CD14-positive monocyte (primary cell): ENCODE results near the gene TBCD. TPM values are rescaled to one million over a fixed set of nuclear protein-coding genes. Genes with fewer than 3 reads are reported as not detected.

Source experiments
- DNase-seq, 3 donors: peaks; one replicate each; pipeline ENCODE4 v3.0.0-alpha.2; 2011 to 2022
- H2AFZ ChIP-seq: 2 replicates; pipeline ENCODE4 v1.6.0; 2012; ENCODE audit warnings: mild to moderate bottlenecking, low read depth, low read length, inconsistent platforms; ENCODE audit not compliant: insufficient read depth, poor library complexity, severe bottlenecking
- H3K27ac ChIP-seq, 2 donors: 1 replicate in 1 of 2; 2 replicates in 1 of 2; pipeline ENCODE4 v1.5.1; 2012 to 2013; ENCODE audit warnings: low read length in 2 of 2, control low read depth in 1 of 2, inconsistent platforms in 1 of 2, low read depth in 1 of 2, mild to moderate bottlenecking in 1 of 2
- H3K27me3 ChIP-seq, 2 donors: one replicate each; pipeline versions ENCODE4 v1.6.0 to v1.6.1; 2011 to 2013; ENCODE audit warnings: low read length in 2 of 2; ENCODE audit not compliant: control insufficient read depth in 2 of 2, insufficient read depth in 2 of 2
- H3K36me3 ChIP-seq, 2 donors: replicated peaks in 1 of 2; 1 replicate in 1 of 2; 2 replicates in 1 of 2; pipeline versions ENCODE4 v1.5.1 to v1.6.1; 2012 to 2013; ENCODE audit warnings: low read length in 2 of 2, control low read depth in 1 of 2, inconsistent platforms in 1 of 2, mild to moderate bottlenecking in 1 of 2; ENCODE audit not compliant: insufficient read depth in 2 of 2, control insufficient read depth in 1 of 2
- H3K4me1 ChIP-seq, 2 donors: 1 replicate in 1 of 2; 2 replicates in 1 of 2; pipeline versions ENCODE4 v1.5.1 to v1.6.1; 2012 to 2013; ENCODE audit warnings: low read length in 2 of 2, control low read depth in 1 of 2, inconsistent platforms in 1 of 2, mild to moderate bottlenecking in 1 of 2, moderate library complexity in 1 of 2; ENCODE audit not compliant: insufficient read depth in 2 of 2, control insufficient read depth in 1 of 2
- H3K4me2 ChIP-seq: replicated peaks from 2 replicates; pipeline ENCODE3; 2012; ENCODE audit warnings: low read length, moderate library complexity, mild to moderate bottlenecking; ENCODE audit not compliant: poor library complexity, severe bottlenecking; ENCODE audit errors: extremely low read depth
- H3K4me3 ChIP-seq, 3 experiments: fragments of 200-600 bp in 1 of 3; sonication (generic) in 1 of 3; replicated peaks in 1 of 3; 1 replicate in 2 of 3; 2 replicates in 1 of 3; pipeline ENCODE4 v1.5.1; 2011 to 2013; ENCODE audit warnings: low read length in 3 of 3, mild to moderate bottlenecking in 3 of 3, control low read depth in 2 of 3, low read depth in 2 of 3, inconsistent platforms in 1 of 3, moderate library complexity in 1 of 3
- H3K79me2 ChIP-seq: 2 replicates; pipeline ENCODE4 v1.6.0; 2012; ENCODE audit warnings: mild to moderate bottlenecking, control low read depth, inconsistent platforms, low read length, moderate library complexity; ENCODE audit not compliant: insufficient read depth
- H3K9ac ChIP-seq: 2 replicates; pipeline ENCODE4 v1.6.0; 2017; ENCODE audit warnings: low read length, mild to moderate bottlenecking; ENCODE audit not compliant: insufficient read depth, poor library complexity, severe bottlenecking
- H3K9me3 ChIP-seq, 2 donors: replicated peaks in 1 of 2; 1 replicate in 1 of 2; 2 replicates in 1 of 2; pipeline versions ENCODE4 v1.5.1 to v1.6.1; 2012 to 2013; ENCODE audit warnings: low read length in 2 of 2, control low read depth in 1 of 2; ENCODE audit not compliant: control insufficient read depth in 1 of 2, insufficient read depth in 1 of 2
- H4K20me1 ChIP-seq: 2 replicates; pipeline ENCODE4 v1.6.0; 2012; ENCODE audit warnings: mild to moderate bottlenecking, low read length, control low read depth, moderate library complexity; ENCODE audit not compliant: insufficient read depth
- H3K27ac Mint-ChIP-seq, 7 donors: one replicate each; pipeline ENCODE4 v1.8.0; 2020; ENCODE audit warnings: mild to moderate bottlenecking in 7 of 7, mixed read lengths in 7 of 7, moderate library complexity in 6 of 7, inconsistent platforms in 2 of 7
- H3K27me3 Mint-ChIP-seq, 3 donors: one replicate each; pipeline ENCODE4 v1.8.0; 2021 to 2022; ENCODE audit warnings: low read depth in 3 of 3, mild to moderate bottlenecking in 3 of 3, mixed read lengths in 3 of 3, moderate library complexity in 3 of 3, inconsistent platforms in 1 of 3
- H3K36me3 Mint-ChIP-seq, 2 donors: one replicate each; pipeline ENCODE4 v1.8.0; 2020; ENCODE audit warnings: mixed read lengths in 2 of 2, inconsistent platforms in 1 of 2, mild to moderate bottlenecking in 1 of 2
- H3K4me1 Mint-ChIP-seq: one replicate; pipeline ENCODE4 v1.8.0; 2020; ENCODE audit warnings: mild to moderate bottlenecking, mixed read lengths
- H3K4me3 Mint-ChIP-seq, 2 donors: one replicate each; pipeline ENCODE4 v1.8.0; 2020; ENCODE audit warnings: mild to moderate bottlenecking in 2 of 2, mixed read lengths in 2 of 2, moderate library complexity in 1 of 2
- H3K9me3 Mint-ChIP-seq, 7 donors: one replicate each; pipeline ENCODE4 v1.8.0; 2020 to 2022; ENCODE audit warnings: mixed read lengths in 7 of 7, mild to moderate bottlenecking in 6 of 7, moderate library complexity in 6 of 7, inconsistent platforms in 2 of 7
- CTCF ChIP-seq: fragments of 200-600 bp; IDR thresholded peaks from one replicate; pipeline ENCODE4 v1.8.0; 2022; ENCODE audit warnings: antibody characterized with exemption, mild to moderate bottlenecking
- WGBS: methylation state at CpG from one replicate; pipeline ENCODE4 v1.1.5; 2013; ENCODE audit warnings: missing lambda C conversion rate; ENCODE audit not compliant: insufficient coverage; 5-methylcytosine and 5-hydroxymethylcytosine counted together
- intact Hi-C, 2 donors: fragments of 100-400 bp; cut with micrococcal nuclease; formaldehyde crosslinking; loops; one replicate each; pipeline versions ENCODE4 v1.15.0 to v1.15.1; 2023
- polyA plus RNA-seq, 3 donors: library from polyadenylated mRNA; depleted of rRNA in 1 of 3; unstranded in 2 of 3; stranded (reverse) in 1 of 3; fragments of 300-500 nt in 2 of 3; fragments of >200 nt in 1 of 3; fragmentation: Illumina TruSeq in 2 of 3; gene quantifications; 1 replicate in 2 of 3; 2 replicates in 1 of 3; pipeline ENCODE4 v1.2.3, GENCODE V29; 2012 to 2021

The TBCD gene
- polyA plus RNA-seq, 3 donors: 54.7 to 74.0 (median 66.6) TPM

- Histone ChIP-seq H2AFZ (no peak overlapping the region), H4K20me1 (no peaks in the 10 kb centered on the region), H3K79me2 (no peaks in the 10 kb centered on the region), H3K27me3 (no peaks in the 10 kb centered on the region), H3K4me2 (no peak overlapping the region), H3K9me3 (no peaks in the 10 kb centered on the region), H3K4me3 (no peak overlapping the region), H3K27ac (no peak overlapping the region), H3K9ac (no peak overlapping the region), H3K4me1 (peaks cover 12 to 14% of the 10 kb centered on the region in 2 donors), H3K36me3 (peaks cover 18 to 51% of the 10 kb centered on the region in 2 donors)
- 97% methylated on average over 25 of the region's 26 CpGs for WGBS
- peaks cover 0 to 1% (median 0%) of the 10 kb centered on the region in 7 donors for H3K9me3 Mint-ChIP-seq
- H3K27me3 Mint-ChIP-seq: no peaks in the 10 kb centered on the region
- peaks cover 43 to 65% of the 10 kb centered on the region in 2 donors for H3K36me3 Mint-ChIP-seq
- peaks cover 15% of the 10 kb centered on the region for H3K4me1 Mint-ChIP-seq
- TF ChIP-seq CTCF: no peak
- H3K27ac Mint-ChIP-seq: no peak overlapping the region
- intact Hi-C loops: no loop called here
- no peak for DNase-seq
- H3K4me3 Mint-ChIP-seq: no peak overlapping the region
Observed at GRCh38 chr17:82909322-82909904, 157.5 kb downstream of the TBCD start.

GRCh38 chr17:82910041-82910481 lies 158.2 kb downstream of the TBCD start:
- Histone ChIP-seq H2AFZ (no peak overlapping the region), H3K27ac (no peak overlapping the region), H3K36me3 (peaks cover 11 to 49% of the 10 kb centered on the region in 2 donors), H3K4me2 (no peak overlapping the region), H3K9me3 (no peaks in the 10 kb centered on the region), H3K4me3 (no peak overlapping the region), H3K9ac (no peak overlapping the region), H3K79me2 (no peaks in the 10 kb centered on the region), H3K27me3 (no peaks in the 10 kb centered on the region), H3K4me1 (peaks cover 12 to 14% of the 10 kb centered on the region in 2 donors), H4K20me1 (no peaks in the 10 kb centered on the region)
- WGBS: 94% methylated on average over 12 of the region's 12 CpGs
- H3K9me3 Mint-ChIP-seq: peaks cover 0 to 1% (median 0%) of the 10 kb centered on the region in 7 donors
- peaks cover 44 to 64% of the 10 kb centered on the region in 2 donors for H3K36me3 Mint-ChIP-seq
- no peaks in the 10 kb centered on the region for H3K27me3 Mint-ChIP-seq
- no peak for DNase-seq
- no peak overlapping the region for H3K4me3 Mint-ChIP-seq
- intact Hi-C loops: loop anchor here in 1 of 2 donors (5.0 kb wide), 2 partner anchors 33 to 128 kb away; no protein-coding TSS in a partner anchor
- H3K27ac Mint-ChIP-seq: no peak overlapping the region
- no peak for TF ChIP-seq CTCF
- H3K4me1 Mint-ChIP-seq: peaks cover 15% of the 10 kb centered on the region
